ENCODE data around the gene INTS14. TPM values are rescaled to one million over a fixed set of nuclear protein-coding genes. Genes with fewer than 3 reads are reported as not detected.

The INTS14 gene
- total RNA-seq, 2 experiments from 2014 or later = 20.6 to 25.1 TPM

DNA sequence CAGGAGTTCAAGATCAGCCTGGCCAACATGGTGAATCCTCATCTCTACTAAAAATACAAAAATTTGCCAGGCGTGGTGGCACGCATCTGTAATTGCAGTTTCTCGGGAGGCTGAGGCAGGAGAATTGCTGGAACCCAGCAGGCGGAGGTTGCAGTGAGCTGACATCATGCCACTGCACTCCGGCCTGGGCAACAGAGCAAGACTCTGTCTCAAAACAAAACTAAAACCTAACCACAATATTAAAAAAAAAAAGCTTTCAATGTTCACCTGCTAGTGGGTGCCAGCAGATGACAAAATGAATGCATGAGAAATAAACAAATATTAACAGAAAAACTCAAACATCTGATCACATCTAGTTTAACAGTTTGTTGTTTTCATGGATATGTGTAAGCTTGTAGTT lies 19.8 kb upstream of the INTS14 start:
- H3K4me1 ChIP-seq (ENCODE audit: insufficient read depth, low read length) = peaks cover 3% of the 10 kb centered on the region
- no peaks in the 10 kb centered on the region for H3K27me3 ChIP-seq (ENCODE audit: control insufficient read depth in 1 of 2, insufficient read depth in 2 of 2, low read length in 2 of 2)
- Mint-ChIP-seq H3K27ac (no peak overlapping the region), H3K27me3 (no peaks in the 10 kb centered on the region), H3K9me3 (no peaks in the 10 kb centered on the region), H3K4me3 (no peak overlapping the region), H3K4me1 (ENCODE audit: low read depth) (peaks cover 6% of the 10 kb centered on the region), H3K36me3 (ENCODE audit: low read depth) (peaks cover under 1% of the 10 kb centered on the region)
- TF ChIP-seq CTCF (IDR thresholded peaks at IDR 0.05) = no peak
- DNase-seq (no peak), ATAC-seq (ENCODE audit: poor library complexity) (no peak)
- no peaks in the 10 kb centered on the region for H3K9me3 ChIP-seq (ENCODE audit: control insufficient read depth in 1 of 2, insufficient read depth in 1 of 2, low read length in 2 of 2)
- CTCF ChIA-PET = no interaction called here
- intact Hi-C loops (cut with DNase I, micrococcal nuclease) = no loop called here
- H3K27ac ChIP-seq (ENCODE audit: low read depth in 1 of 2, low read length in 2 of 2) = no peak overlapping the region
- peaks cover under 1% of the 10 kb centered on the region for H3K36me3 ChIP-seq (ENCODE audit: insufficient read depth, low read length)
- no peak overlapping the region for H3K4me3 ChIP-seq (ENCODE audit: low read length)
- POLR2A ChIA-PET = interaction anchor here (1.0 kb wide), 1 partner anchor 114 kb away, joined by 4 read pairs; no protein-coding TSS in a partner anchor

DNA sequence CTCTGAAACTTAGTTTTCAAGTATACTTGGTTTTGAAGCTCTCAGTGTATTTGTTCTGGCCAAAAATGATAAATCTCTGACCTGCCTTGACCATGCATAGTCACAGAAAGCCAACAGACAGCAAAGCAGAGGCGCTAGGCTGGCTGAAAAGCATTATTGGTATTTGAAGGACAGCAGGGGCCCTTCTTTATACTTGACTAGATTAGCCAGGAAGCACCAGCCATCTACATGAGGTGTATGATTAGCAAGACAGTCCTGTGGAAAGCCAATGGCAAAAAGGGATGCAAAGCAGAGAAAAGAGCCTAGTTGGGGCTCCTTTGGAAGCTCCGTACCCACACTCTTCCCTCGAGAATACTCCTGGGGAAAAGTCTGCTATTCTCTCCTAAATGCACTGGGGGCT lies 18.6 kb upstream of the INTS14 start:
- H3K4me3 ChIP-seq (ENCODE audit: low read length) = no peak overlapping the region
- H3K27me3 ChIP-seq (ENCODE audit: control insufficient read depth in 1 of 2, insufficient read depth in 2 of 2, low read length in 2 of 2) = no peaks in the 10 kb centered on the region
- no peak for ATAC-seq (ENCODE audit: poor library complexity)
- no peak overlapping the region for H3K4me3 Mint-ChIP-seq
- peaks cover 6% of the 10 kb centered on the region for H3K36me3 Mint-ChIP-seq (ENCODE audit: low read depth)
- no peak overlapping the region for H3K27ac ChIP-seq (ENCODE audit: low read depth in 1 of 2, low read length in 2 of 2)
- POLR2A ChIA-PET = no interaction called here
- H3K4me1 Mint-ChIP-seq (ENCODE audit: low read depth) = peaks cover 6% of the 10 kb centered on the region
- no peaks in the 10 kb centered on the region for H3K9me3 ChIP-seq (ENCODE audit: control insufficient read depth in 1 of 2, insufficient read depth in 1 of 2, low read length in 2 of 2)
- H3K9me3 Mint-ChIP-seq = no peaks in the 10 kb centered on the region
- no peaks in the 10 kb centered on the region for H3K27me3 Mint-ChIP-seq
- H3K36me3 ChIP-seq (ENCODE audit: insufficient read depth, low read length) = peaks cover 7% of the 10 kb centered on the region
- intact Hi-C loops (cut with DNase I, micrococcal nuclease) = no loop called here
- DNase-seq = no peak
- CTCF ChIA-PET = no interaction called here
- H3K4me1 ChIP-seq (ENCODE audit: insufficient read depth, low read length) = peaks cover 3% of the 10 kb centered on the region
- no peak for TF ChIP-seq CTCF (IDR thresholded peaks at IDR 0.05)
- H3K27ac Mint-ChIP-seq = no peak overlapping the region

DNA sequence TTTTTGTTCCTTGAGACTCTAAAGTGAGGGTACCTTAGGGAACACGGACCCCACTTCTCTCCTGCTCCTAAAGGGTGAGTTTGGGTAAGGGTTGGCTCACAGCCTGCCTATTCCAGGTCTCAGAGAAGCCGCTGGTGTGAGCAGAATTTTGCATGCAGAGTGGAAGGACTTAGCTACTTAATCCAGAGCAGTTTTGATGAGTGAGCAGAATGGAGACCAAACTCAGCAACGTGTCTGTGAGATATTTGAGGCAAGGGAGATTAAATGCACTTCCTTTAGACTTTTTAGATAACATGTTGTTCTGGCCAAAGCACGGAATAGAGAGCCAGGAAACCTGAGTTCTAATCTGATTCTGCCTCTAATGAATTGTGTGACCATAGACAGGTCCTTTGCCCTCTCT lies 15.9 kb upstream of the INTS14 start:
- peaks cover 3% of the 10 kb centered on the region for H3K4me1 ChIP-seq (ENCODE audit: insufficient read depth, low read length)
- H3K9me3 Mint-ChIP-seq = no peaks in the 10 kb centered on the region
- peaks cover 6% of the 10 kb centered on the region for H3K4me1 Mint-ChIP-seq (ENCODE audit: low read depth)
- no peak overlapping the region for H3K4me3 Mint-ChIP-seq
- DNase-seq = no peak
- intact Hi-C loops (cut with DNase I, micrococcal nuclease) = no loop called here
- no peak for TF ChIP-seq CTCF (IDR thresholded peaks at IDR 0.05)
- H3K4me3 ChIP-seq (ENCODE audit: low read length) = no peak overlapping the region
- no peaks in the 10 kb centered on the region for H3K27me3 ChIP-seq (ENCODE audit: control insufficient read depth in 1 of 2, insufficient read depth in 2 of 2, low read length in 2 of 2)
- peaks cover 7% of the 10 kb centered on the region for H3K36me3 ChIP-seq (ENCODE audit: insufficient read depth, low read length)
- POLR2A ChIA-PET = no interaction called here
- no peak for ATAC-seq (ENCODE audit: poor library complexity)
- no peak overlapping the region for H3K27ac Mint-ChIP-seq
- no peaks in the 10 kb centered on the region for H3K27me3 Mint-ChIP-seq
- H3K36me3 Mint-ChIP-seq (ENCODE audit: low read depth) = peaks cover 11% of the 10 kb centered on the region
- H3K27ac ChIP-seq (ENCODE audit: low read depth in 1 of 2, low read length in 2 of 2) = no peak overlapping the region
- H3K9me3 ChIP-seq (ENCODE audit: control insufficient read depth in 1 of 2, insufficient read depth in 1 of 2, low read length in 2 of 2) = no peaks in the 10 kb centered on the region
- CTCF ChIA-PET = no interaction called here
